GM19395 (cell line): ENCODE measurements around the gene GPR31.
A peak's percentile ranks its signal among the peaks of the same experiment; 100 is the strongest.
"Not testable (repeated sequence)": the region's sequence is repeated elsewhere in the genome, so short reads cannot be mapped to it uniquely, and the experiment has no call there.

Experiments used
- ATAC-seq: cut with Tn5 transposase; IDR thresholded peaks from one replicate; pipeline ENCODE4 v1.9.1; 2021; ENCODE audit warnings: mild to moderate bottlenecking, moderate library complexity; ENCODE audit not compliant: unreplicated experiment

Gene GPR31, protein sequence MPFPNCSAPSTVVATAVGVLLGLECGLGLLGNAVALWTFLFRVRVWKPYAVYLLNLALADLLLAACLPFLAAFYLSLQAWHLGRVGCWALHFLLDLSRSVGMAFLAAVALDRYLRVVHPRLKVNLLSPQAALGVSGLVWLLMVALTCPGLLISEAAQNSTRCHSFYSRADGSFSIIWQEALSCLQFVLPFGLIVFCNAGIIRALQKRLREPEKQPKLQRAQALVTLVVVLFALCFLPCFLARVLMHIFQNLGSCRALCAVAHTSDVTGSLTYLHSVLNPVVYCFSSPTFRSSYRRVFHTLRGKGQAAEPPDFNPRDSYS

DNA sequence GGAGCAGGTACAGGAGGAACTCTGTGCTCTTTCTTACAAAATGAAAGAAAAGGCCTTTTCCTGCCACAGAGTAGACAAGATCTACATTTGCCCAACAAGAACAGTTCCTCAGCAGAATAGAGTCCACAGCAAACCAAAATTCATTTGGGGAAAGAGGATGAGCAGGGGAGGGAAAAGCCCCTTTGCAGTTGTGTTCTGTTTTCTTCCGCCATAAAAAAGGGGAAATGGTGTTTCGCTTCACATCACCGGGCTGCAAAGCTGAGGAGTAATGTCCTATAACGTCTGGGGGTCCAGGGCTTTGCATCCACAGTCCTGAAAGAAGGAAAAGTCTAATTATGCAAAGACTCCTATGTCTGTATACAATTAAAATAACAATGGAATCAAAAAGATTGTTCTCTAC, at the start of gene GPR31:
TSS of gene GPR31 (minus strand) at position 118 of the 400 bp plus-strand sequence. CDS start 149 bp downstream, outside the sequence.
- ATAC-seq, result no peak

DNA sequence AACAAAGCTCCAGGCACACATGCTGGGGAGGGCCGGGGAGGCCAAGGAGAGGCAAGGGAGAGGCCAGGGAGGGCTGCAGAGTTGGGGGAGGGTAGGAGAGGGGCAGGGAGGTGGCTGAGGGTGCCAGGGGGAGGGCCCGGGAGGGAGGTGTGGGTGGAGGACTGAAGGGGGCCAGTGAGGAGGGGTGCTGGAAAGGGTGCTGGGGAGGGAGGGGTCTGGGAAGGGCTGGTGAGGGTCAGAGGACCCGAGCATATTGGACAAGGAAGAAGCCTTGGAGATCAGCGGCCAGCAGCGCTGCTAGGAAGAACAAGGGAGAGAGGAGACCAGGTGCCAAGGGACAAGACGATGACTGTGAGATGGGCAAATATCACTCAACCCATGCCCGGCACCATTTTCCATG, 49.7 kb upstream of the GPR31 start:
- no peak for ATAC-seq

DNA sequence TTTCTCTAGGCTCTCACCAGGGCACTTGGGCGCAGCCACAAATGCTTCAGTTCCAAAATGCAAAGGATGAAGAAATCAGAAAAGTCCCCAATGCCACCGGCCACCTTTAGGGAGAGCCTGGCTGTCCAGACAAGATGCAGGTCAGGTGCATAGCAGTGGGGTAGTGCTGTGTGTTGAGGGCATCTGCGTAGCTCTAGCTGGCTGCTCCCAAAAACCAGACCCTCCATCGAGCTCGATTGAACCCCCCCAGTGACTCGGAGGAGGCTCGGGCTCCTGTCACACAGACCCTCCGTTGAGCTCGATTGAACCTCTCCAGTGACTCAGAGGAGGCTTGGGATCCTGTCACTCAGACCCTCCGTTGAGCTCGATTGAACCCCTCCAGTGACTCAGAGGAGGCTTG, 47.5 kb upstream of the GPR31 start:
- not testable (repeated sequence) for ATAC-seq

DNA sequence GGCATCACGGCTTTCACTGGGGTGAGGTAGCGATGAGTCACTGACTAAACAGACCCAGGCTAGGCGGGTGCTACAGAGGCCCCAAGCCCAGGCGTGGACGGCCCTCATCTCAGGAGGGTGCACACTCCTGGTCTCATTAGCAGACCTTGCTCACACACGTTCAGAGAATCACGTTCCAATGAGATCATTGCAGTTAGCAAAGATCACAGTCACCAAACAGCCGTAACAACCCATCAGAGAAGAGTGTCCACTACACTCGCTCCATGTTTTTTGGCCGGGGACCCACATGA, 46.2 kb upstream of the GPR31 start:
- not testable (repeated sequence) for ATAC-seq

DNA sequence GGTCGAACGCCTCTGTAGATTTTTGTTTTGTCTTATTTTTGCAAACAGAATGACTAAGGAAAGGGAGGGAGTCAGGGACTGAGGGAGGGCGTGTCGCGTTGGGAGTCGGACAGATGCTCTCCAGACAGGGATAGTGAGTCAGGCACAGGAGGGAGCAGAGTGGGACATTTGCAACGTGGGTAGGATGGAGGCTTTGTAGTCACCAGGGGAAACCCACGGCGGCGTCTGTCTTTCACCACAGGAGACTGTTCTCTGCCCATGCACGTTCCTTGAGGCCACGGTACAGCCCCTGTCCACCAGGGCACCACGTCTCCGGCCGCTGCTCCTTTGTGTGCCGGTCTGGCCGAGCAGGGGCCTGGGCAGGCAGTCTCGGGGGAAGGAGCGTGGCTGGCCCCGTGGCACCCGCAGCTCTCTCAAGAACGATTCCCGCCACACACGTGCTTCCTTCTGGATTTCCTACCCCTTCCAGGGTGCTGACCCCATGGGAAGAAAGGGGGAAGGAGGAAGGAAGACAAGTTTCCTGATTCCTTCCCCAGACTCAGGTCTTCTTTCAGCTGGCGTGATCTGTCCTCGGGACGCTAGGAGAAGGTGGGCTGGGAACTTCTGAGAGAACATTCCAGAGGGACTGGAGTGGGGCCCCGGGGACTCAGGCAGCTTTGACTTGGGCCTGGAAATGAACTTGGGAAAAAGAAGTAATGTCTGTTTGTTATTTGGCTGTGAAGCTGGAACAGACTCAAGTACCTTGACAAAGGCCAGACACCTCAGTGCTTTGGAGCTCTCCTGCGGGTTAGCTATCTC, 45.7 kb upstream of the GPR31 start:
- not testable (repeated sequence) for ATAC-seq

DNA sequence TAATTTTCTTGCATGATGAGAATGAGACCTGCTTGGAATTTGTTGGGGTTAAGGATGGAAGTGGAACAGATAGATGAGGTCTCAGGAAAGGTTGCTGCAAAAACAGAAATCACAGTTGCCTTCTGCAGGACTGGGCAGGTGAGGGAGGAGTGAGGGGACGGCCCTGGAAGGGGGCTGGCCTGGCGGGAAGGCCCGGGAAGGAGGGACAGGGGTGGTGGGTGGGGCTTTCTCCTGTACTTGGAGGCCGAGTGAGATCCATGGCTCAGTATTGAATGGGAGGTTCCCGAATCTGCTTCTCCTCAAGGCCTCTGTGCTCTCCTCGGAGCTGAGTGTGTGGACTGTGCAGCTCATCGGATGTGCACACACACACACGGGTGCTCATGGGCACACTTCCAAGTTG, 44.8 kb upstream of the GPR31 start:
- not testable (repeated sequence) for ATAC-seq

DNA sequence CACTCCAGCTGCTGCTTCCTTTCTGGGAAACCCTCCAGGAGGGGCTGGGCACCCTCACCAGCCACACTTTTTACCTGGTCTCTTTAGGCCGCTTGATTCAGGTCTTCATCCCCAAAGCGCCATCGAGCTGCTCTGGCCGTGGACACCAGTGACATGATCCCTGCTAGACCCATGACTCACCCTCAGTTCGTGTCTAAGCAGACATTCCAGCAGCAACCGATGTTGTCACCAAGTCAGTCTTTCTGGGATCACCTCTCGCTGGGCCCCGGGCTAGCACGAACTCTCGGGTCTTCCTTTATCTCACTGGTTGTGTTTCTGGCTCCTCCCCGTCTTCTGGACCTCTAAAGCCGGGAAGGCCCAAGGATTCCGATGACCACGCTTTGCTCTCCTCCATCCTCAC, 43.0 kb upstream of the GPR31 start:
- no peak for ATAC-seq

DNA sequence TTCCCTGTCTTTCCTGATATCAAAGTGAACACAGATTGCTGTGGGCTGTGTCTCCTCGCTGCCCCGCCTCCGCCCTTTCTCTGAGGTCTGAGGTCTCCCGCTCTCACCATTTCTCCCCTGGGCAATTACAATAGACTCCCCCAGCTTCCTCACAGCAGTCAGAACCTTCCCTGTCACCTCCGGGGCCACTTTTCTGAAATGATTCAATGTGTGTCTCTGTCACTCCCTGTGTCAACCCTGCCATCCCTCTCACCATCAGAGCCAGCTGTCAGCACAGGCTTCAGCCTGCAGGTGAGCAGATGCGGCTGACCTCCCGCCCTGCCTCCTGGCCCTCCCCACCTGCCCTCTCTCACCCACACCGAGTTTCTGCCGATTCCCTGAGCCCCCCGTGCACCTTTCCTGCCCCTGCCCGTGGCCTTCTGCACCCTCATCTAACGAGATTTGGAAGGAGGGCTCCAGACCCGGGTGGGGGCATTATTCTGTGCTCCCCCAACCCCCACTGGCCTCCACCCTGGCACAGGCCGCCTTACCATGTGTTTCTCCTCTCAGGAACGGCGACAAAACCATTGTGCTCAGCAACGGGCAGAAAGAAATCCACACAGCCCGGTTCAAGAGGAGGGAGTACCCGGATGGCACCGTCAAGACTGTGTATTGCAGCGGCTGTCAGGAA, 38.3 kb upstream of the GPR31 start:
- not testable (repeated sequence) for ATAC-seq

DNA sequence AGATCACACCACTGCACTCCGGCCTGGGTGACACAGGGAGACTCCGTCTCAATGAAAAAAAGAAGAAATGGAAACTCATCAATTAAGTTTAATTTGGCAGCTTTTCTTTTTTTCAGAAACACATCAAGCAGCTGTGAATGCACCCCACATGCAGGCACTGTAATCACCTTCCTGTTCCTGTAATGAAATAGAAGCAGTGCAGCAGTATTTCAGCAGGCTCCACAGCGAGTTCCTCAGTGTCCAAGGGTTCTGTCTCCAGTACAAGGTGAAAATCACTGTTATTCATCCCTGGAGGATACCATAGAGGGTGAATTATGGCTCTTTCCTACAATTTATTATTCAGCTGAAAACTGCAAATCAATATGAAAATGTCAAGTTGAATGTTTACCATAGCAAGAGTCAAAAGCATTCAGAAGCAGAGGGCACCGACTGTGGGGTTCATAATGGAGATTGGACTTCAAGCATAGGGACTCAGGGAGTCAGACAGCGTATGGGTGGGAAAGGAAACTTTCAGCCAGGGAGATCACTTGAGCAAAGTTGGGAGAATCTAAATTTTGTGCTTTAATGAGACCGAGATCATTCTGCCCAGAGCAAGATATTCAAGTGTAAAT, 35.8 kb upstream of the GPR31 start:
- ATAC-seq, result not testable (repeated sequence)

DNA sequence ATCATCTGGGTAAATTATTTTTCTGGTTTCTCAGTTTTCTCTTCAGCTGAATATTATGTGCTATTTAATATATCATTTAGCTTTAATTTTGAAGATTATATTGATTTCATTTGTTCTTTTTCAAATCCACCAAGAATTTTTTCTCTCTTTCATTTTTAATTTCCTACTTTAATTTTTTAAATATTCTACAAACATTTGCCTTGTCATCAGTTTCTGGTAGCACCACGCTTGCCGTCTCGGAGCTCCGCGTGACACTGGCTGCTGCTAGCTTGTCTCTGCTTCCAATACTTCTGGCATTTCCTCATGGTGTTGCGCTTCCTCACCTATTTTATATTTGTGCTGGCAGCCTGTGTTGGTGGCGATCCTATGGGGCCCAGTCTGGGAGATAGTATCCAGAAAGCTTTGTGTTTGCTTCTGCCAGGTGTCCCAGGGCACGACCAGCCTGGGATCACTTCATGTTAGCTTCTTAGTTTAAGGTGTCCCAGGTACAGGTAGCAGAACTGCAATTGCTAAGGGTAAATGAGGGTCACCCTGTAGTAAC, 33.3 kb upstream of the GPR31 start:
- not testable (repeated sequence) for ATAC-seq

DNA sequence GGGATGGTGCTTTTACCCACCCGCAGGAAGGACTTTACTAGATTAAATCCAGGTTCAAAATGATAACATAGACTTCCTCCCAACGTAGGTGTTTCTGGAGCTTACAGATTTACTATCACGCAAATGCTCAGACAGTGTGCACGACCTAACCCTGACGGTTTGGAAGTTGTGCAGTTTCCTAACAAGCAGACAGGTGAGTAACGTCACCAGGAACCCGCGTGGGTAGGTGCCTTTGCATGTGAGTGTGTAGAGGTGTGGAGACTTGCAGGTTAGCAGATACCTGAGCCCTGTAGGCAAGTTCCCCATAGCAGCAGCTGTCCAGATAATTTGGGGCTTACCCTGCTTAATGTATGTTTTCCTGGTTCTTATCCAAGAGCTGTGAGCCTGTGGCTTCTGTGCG, 29.5 kb upstream of the GPR31 start:
- ATAC-seq, result not testable (repeated sequence)

DNA sequence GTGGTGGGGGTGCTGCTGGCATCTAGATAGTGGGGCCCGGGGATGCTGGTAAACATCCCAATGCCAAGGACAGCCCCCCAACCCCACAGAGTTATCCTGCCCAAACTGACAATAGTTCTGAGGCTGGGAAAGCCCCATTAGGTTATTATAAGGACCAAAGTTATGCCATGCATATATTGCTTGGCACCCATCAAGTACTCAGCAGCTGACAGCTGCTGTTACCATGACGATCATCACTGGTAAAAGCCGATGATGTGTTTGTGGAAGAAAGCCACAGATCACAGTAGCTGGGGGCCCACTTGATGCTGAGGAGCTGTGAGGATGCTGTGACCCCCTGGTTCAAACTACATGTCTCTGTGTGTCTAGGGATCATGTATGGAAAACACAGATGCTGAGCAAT, 27.3 kb upstream of the GPR31 start:
- not testable (repeated sequence) for ATAC-seq

DNA sequence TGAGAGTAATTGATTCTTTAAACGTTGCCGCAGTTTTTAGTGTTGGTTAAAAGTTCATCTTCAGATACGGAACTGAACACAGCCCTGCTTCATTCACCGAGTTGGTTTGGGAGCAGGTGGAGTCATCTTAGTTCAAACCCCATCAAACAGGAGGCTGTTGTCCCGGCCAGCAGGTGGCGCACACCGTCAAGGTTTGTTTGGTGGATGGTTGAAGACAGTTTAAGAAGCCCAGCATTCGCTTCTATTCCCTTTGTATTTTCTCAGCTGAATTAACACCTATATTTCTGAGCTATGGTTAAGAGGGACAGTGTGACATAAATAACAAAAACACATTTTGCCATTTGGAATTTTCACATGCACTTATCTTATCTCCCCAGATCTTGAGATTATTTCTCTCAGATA, 25.1 kb upstream of the GPR31 start:
- peak; percentile 77 for ATAC-seq

DNA sequence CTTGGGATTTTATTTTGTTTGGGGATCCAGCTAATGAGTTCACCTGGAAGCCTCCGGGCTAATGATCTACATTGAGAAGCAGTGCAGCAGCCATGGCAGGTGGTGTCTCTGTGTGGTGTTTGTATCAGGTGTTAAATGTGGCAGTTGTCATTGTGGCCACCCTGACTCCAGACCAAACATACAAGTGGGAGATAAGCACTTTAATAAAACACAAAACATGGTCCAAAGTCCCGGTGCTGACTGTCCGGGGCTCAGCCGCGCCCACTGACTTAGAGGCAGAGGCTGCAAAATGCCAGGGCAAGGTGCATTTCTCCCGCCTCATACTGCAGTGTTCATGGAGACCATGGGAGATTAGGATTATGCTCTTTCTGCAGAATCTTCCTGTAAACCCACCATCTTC, 23.6 kb upstream of the GPR31 start:
- not testable (repeated sequence) for ATAC-seq

DNA sequence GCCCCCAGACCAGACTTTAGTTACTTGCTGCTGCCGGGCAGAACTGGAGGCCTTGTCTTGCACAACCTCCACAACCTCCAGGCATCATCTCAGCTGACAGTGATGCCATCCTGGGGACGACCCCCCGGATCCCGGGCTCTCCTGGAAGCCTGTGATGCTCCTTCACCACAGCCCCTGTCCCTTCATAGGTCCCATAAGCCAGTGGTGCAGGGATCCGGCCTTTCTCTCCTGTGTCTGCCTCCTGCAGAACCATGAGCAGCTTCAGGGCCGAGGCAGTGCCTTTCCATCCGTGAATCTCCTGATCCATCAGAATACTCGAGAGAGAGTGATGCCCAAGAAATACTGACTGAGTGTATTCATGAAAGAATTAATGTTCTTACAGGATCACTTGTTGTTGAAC, 22.3 kb upstream of the GPR31 start:
- not testable (repeated sequence) for ATAC-seq

DNA sequence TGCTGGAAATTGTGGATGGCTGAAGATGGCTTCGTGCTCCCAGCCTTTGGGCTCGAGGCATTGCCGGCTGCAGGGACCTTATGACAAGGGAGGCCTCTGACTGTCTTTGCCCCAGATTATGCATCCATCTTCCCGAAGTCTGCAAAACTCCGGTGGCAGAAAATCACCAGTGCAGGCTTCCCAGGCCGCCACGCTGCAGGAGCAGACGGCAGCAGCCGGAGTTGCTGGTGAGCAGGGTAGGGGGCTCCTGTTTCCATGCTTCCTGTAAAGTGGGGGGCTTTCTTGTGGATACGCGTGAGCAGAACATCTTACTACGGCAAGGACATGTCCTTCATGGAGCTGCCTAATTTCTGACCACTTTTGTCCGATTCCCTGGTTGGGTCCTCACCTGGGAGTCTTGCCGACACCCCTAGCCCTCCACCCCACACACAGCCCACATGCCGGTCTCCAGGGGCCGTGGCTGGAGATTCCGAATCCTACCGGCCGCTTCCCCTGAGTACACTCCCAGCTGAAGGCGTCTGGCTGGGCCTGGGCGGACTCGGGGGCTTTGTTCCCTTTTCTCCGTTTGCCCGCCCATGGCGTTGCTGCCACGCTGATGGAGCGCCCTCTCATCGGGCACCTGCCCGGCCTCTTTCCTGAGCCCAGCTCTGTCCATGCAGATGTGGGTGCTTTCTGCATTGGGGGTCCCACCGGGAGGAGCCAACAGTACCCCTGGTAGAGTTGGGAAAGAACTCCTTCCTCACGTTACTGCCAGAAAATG, 21.3 kb upstream of the GPR31 start:
- ATAC-seq, result not testable (repeated sequence)

DNA sequence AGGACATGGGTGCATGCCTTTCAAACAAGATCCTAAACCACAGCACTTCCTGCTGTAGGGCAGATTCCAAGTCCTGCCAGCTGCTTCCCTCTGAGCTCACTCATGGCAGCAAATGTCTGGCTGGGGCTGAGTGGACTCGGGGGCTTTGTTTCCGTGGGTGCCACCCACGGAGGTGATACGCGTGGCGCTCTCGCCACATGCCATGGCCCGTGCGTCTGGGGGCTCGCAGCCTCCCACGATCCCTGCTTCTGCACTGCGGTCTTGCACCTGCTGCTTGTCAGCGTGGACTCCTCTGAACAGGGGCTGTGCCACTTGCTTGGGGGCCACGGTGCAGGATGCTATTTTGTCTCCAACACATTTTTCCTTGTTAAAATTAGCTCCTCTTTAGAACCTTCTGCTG, 19.5 kb upstream of the GPR31 start:
- not testable (repeated sequence) for ATAC-seq

DNA sequence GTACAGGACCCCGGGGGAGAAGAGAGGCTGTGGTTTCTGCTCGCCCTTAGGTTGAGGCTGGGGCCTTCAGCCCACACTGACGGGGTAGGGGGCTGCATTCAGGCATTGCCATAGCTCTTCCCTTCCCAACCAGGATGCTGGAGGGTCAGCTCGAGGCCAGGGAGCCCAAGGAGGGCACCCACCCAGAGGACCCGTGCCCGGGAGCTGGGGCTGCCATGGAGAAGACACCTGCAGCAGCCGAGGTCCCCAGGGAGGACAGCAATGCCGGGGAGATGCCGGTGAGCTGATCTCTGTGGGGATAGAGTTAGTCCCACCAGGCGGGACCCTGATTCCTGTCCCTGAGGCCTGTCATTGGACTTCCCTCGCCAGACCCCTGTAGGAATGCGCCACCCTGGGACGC, 14.2 kb upstream of the GPR31 start:
- ATAC-seq, result not testable (repeated sequence)

DNA sequence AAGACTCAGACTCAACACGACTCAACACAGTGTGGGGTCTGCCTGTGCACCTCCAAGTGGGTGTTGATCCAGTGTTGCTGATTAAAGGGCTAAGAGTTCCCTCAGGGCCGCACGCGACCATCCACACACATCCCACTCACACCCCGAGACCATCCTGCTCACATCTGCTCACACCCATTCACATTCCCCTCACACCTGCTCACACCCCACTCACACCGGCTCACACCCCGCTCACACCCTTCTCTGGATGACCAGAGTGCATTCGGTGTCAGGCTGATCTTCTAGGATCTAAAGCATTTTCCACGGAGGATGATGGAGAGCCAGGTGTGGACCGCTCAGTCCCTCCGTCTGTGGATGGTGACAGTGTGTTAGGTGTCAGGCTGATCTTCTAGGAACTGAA, 13.5 kb upstream of the GPR31 start:
- not testable (repeated sequence) for ATAC-seq

DNA sequence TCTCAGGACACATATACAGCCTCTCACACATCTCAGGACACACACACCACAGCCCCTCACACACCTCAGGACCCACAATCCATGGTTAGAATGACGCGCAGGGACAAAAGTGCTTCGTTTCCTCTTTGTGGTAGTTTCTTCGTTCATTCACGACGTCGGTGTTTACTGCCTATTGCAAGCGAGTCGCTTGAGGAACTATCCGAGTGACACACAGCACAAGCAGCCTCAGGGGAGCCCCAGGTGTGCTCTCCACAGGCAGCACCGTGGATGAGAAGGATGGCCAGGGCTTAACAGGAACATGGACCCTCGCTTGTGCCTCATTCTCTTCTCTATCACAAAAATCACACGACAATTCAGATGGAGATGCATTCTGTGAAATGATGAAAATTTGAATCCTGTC, 12.1 kb upstream of the GPR31 start:
- not testable (repeated sequence) for ATAC-seq
